ENCODE measurements around the gene HMGB2. TPM values are rescaled to one million over a fixed set of nuclear protein-coding genes. Genes with fewer than 3 reads are reported as not detected.

Gene HMGB2
- total RNA-seq, 1 experiment from 2014 or later, result 278 TPM

- Histone ChIP-seq H2BK15ac (ENCODE audit: low read depth, low read length) (no peak overlapping the region), H2AK5ac (ENCODE audit: insufficient read length, low read length) (no peak overlapping the region), H3K79me1 (ENCODE audit: insufficient read depth, low read depth, low read length, poor library complexity, severe bottlenecking) (no peaks in the 10 kb centered on the region), H3K4me1 (ENCODE audit: insufficient read depth, low read length) (0 out of 2 replicates have a peak, but pooled peaks cover 2% of the 10 kb centered on the region), H3K27me3 (ENCODE audit: insufficient read depth, low read length) (no peaks in the 10 kb centered on the region), H4K5ac (ENCODE audit: insufficient read length, low read depth, low read length) (no peak overlapping the region), H2BK5ac (ENCODE audit: insufficient read length, low read length) (no peak overlapping the region), H3K27ac (ENCODE audit: insufficient read length, low read depth, low read length) (no peak overlapping the region), H3K79me2 (ENCODE audit: insufficient read depth, low read length) (0 out of 2 replicates have a peak, but pooled peaks cover 2% of the 10 kb centered on the region), H3K18ac (ENCODE audit: insufficient read length, low read depth, low read length) (no peak overlapping the region), H3K4ac (ENCODE audit: low read depth, low read length) (no peak overlapping the region), H3K14ac (ENCODE audit: insufficient read depth, low read length) (no peak overlapping the region), H4K20me1 (ENCODE audit: control insufficient read depth, insufficient read depth, insufficient read length) (no peaks in the 10 kb centered on the region), H3K23me2 (ENCODE audit: insufficient read length, low read depth, low read length, poor library complexity, severe bottlenecking) (no peaks in the 10 kb centered on the region), H3K4me2 (ENCODE audit: insufficient read depth, insufficient read length, low read length) (peak overlapping the region; percentile 6), H2BK20ac (ENCODE audit: low read depth, low read length, poor library complexity, severe bottlenecking) (no peak overlapping the region), H3K9ac (ENCODE audit: extremely low read depth, insufficient read length, low read length) (no peak overlapping the region), H4K8ac (replicated peaks; ENCODE audit: insufficient read length, low read depth, low read length) (no peak overlapping the region), H2BK12ac (ENCODE audit: insufficient read length, low read depth, low read length) (no peak overlapping the region), H3K56ac (ENCODE audit: insufficient read length, low read depth, low read length) (no peak overlapping the region), H4K91ac (ENCODE audit: insufficient read length, low read depth, low read length) (no peak overlapping the region), H3T11ph (ENCODE audit: low read length) (no peak overlapping the region), H2AFZ (ENCODE audit: low read length) (no peak overlapping the region), H2BK120ac (ENCODE audit: low read depth, low read length, poor library complexity, severe bottlenecking) (no peak overlapping the region), H3K23ac (ENCODE audit: insufficient read length, low read depth, low read length) (no peak overlapping the region), H3K9me3 (ENCODE audit: control insufficient read depth, low read depth, low read length) (no peaks in the 10 kb centered on the region)
- no peaks in the 10 kb centered on the region for H3K27me3 Mint-ChIP-seq (ENCODE audit: low read depth)
- H3K4me1 Mint-ChIP-seq, result peaks cover 18 to 24% of the 10 kb centered on the region in 2 experiments
- peaks cover 6 to 21% (median 14%) of the 10 kb centered on the region in 3 experiments; a peak in 6 of 7 replicates for H3K36me3 Mint-ChIP-seq (ENCODE audit: insufficient read depth in 1 of 3, low read depth in 3 of 3)
- TF ChIP-seq CTCF (conservative IDR thresholded peaks at IDR 0.05), result peak; percentile 59
- no peak overlapping the region for H3K27ac Mint-ChIP-seq
- no peaks in the 10 kb centered on the region for H3K9me3 Mint-ChIP-seq
- no CpG with 5 or more reads among the region's 3 CpGs for WGBS (ENCODE audit: extremely low coverage, insufficient read length, low lambda C conversion rate)
- DNase-seq, result no peak
- H3K4me3 Mint-ChIP-seq, result no peak overlapping the region
These were observed 15.4 kb downstream of the HMGB2 start for GRCh38 chr4:173318648-173319211.

All from H9 (cell line).